Suppressor macrophage treated with lipopolysaccharide for 1 hour (primary cell): Measurements from ENCODE around the gene CYP4F8.
"Not testable (repeated sequence)": the region's sequence is repeated elsewhere in the genome, so short reads cannot be mapped to it uniquely, and the experiment has no call there.

ENCODE experiments used
- DNase-seq, 3 donors: peaks; one replicate each; pipeline ENCODE4 v3.0.0-alpha.2; 2020 to 2022

Gene CYP4F8, protein sequence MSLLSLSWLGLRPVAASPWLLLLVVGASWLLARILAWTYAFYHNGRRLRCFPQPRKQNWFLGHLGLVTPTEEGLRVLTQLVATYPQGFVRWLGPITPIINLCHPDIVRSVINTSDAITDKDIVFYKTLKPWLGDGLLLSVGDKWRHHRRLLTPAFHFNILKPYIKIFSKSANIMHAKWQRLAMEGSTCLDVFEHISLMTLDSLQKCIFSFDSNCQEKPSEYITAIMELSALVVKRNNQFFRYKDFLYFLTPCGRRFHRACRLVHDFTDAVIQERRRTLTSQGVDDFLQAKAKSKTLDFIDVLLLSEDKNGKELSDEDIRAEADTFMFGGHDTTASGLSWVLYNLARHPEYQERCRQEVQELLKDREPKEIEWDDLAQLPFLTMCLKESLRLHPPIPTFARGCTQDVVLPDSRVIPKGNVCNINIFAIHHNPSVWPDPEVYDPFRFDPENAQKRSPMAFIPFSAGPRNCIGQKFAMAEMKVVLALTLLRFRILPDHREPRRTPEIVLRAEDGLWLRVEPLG

DNA sequence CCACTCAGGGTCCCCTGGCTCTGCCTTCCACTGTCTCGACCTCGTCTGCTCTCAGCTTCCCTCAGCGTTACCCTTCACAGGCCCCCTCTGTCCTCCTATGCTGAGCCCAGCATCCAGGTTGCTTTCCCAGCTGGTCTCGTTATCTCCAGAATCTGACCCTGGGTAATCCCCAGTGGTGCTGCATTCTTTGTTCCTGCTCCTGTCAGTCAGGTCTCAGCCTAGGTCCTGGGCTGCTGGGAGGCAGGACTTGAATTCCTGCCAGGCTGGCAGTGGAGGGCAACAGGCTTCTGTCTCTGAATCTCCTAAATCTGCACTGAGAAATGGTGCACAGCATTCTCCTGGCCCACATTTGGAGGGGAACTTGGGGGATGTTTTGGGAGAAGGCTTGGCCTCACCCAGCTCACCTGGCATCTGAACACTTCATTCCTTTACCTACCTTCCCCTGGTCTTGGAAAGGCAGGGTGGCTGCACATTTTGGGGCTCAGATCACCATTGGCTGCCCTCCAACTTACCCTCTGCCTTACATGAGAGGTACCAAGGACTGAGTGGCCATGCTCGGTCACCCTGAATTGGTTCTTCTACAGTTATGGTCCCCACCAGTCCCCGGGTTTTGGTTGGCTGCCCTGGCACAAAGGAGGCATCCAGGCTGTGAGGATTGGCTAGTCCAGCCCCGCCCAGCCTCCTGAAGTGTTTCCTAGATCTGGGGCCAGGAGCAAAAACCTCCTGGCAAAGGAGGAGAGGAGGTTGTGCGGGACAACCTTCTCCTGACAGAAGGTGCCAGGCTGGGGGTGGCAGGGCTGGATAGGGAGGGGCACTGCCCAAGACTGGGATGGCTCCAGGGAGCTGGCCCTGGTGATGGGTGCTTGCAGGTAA is at the start of gene CYP4F8:
Gene CYP4F8, plus strand, starts transcription at position 712 of the 873 bp plus-strand sequence. CDS start 399 bp downstream, outside the sequence.
- no peak for DNase-seq

DNA sequence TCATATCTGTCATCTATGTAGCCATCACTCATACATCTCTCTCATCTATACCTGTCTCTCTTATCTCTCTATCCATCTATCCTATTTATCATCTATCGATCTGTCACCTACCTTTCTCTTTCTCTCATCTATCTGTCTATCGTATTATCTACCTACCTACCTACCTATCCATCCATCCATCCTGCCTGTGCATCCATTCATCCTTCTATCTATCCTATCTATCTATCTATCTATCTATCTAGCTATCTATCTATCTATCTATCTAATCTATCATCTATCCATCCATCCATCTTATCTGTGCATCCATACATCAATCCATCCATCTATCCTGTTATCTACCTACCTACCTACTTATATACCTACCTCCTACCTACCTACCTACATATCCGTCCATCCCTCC is 44.6 kb upstream of the CYP4F8 start:
- no peak for DNase-seq

- DNase-seq, result no peak
These were observed 39.6 kb upstream of the CYP4F8 start for GRCh38 chr19:15575406-15575805.

GRCh38 chr19:15576526-15577156 is 38.4 kb upstream of the CYP4F8 start:
- DNase-seq, result no peak

DNA sequence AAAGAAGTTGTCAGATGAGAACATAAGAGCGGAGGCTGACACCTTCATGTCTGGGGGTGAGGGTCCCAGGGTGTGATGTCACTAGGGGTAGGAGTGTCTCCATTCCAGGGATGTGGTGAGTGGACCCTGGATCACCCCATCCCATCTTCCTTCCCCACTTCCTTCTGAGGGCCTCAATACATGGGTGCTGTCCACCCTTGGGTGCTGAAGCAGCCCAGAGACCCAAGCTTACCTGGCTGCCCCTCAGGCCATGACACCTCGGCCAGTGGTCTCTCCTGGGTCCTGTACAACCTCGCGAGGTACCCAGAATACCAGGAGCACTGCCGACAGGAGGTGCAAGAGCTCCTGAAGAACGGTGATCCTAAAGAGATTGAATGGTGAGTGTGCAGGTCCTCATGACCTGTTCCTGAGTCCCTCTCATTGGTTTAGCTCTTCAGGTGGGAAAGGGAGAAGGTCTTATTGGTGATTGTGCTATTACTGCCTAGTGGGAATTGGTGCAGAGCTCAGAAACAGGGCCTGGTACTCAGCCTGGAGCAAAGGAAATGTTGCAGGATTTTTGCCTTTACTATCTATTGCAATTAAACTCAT is 37.7 kb upstream of the CYP4F8 start:
- no peak for DNase-seq

DNA sequence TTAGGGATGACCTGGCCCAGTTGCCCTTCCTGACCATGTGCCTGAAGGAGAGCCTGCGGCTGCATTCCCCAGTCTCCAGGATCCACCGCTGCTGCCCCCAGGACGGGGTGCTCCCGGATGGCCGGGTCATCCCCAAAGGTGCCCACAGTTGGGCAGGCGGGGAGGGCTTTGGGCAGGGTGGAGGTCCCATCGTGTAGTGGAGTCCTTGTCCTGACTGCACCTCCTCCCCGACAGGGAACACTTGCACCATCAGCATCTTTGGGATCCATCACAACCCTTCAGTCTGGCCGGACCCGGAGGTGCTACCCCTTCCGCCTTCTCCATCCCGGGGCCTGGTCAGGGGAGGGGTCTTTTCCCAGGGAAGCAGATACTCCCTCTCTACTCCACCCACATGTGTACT is 31.7 kb upstream of the CYP4F8 start:
- no peak for DNase-seq

- DNase-seq, result no peak
These were observed 30.9 kb upstream of the CYP4F8 start for GRCh38 chr19:15584095-15584494.

DNA sequence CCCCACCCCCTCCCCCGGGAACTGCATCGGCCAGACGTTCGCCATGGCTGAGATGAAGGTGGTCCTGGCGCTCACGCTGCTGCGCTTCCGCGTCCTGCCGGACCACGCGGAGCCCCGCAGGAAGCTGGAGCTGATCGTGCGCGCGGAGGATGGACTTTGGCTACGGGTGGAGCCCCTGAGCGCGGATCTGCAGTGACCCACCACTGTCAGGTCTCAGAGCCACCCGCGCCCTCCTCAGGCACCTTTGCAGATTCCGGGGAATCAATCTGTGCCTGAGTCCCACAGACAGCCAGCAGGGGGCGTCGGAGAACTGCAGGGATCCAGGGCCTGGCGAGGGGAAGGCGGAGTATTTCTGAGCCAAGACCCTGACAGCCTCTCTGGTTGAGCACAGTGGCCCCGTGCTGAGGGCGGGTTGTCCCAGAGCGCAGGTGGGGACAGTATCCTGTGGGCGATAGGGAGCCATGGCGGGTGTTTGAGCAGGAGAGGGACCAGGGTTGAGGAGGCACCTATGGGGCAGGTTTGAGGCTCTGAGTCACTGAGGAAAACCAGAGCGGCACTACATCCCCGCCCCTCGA is 30.4 kb upstream of the CYP4F8 start:
- peak; percentile 77 to 92 (median 87) for DNase-seq

DNA sequence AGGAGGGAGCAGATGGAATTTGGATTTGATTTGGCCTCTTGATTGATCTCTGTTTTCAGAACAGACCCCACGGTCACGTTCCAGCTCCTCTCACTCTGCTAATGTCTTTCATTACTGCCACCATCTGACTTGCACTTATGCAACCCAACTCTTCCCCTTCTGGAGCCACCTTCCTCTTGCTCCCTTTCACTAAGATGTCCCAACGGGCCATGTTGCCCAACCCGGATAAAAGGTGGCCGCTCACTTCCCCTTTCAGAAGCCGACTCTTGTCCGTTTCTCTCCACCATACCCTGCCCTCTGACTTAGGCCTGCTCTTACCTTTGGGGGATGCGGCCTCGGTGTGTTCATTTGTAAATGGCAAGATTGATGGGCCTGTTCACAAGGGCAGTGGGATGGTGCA is 27.4 kb upstream of the CYP4F8 start:
- peak; percentile 76 to 79 (median 79) for DNase-seq

GRCh38 chr19:15588265-15588664 is 26.8 kb upstream of the CYP4F8 start:
- DNase-seq, result no peak

- DNase-seq, result no peak
These were observed 25.1 kb upstream of the CYP4F8 start for GRCh38 chr19:15589760-15590451.

DNA sequence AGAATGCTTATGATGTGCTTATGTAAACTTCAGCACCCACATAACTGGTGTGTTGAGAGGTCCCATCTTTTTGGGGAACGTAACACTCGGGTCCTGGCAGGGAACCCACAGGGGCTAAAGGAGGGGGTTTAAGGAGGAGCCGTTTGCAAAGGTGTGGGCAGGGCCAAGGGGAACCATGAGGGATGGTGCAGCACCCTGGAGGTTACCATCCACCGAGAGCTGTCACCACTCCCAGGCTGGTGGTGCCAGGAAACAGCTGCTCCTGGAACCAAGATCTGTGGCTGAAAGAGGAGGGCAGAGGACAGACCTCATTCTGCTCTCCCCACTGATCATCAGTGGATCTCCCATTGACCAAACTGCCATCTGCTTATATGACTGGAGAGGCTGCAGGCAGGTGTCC is 23.2 kb upstream of the CYP4F8 start:
- DNase-seq, result no peak

DNA sequence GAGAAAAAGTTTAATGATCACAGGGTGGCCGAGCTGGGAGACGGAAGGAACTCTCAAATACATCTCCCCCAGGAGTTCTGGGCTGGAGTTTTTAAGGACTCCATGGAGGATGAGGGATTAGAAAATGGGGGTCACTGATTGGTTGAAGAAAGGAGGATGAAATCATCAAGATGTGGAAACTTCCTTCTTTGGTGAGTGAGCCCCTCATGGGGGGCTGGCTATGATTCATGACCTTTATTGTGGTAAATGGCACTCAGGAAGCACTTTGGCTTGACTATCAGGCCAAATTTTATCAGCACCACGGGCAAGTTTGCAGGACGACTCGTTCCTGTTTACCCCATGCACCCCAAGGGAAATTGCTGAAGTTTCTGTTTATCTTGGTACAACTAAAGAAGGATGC is 22.5 kb upstream of the CYP4F8 start:
- peak in 2 of 3 donors; percentile 28 to 39 for DNase-seq

DNA sequence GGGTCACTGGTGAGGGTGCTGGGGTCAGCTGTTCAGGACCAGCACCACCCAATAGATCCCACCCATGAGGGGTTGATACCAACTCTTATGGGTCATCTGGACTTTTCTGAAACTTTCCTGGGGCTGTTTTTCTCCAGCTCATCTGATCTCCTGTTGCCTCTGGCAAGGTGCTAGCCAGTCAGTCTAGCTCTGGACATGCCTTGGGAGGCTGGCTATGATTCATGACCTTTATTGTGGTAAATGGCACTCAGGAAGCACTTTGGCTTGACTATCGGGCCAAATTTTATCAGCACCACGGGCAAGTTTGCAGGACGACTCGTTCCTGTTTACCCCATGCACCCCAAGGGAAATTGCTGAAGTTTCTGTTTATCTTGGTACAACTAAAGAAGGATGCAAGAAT is 21.3 kb upstream of the CYP4F8 start:
- DNase-seq, result not testable (repeated sequence)

- DNase-seq, result peak; percentile 41 to 77 (median 73)
These were observed 19.9 kb upstream of the CYP4F8 start for GRCh38 chr19:15595069-15595468.

- DNase-seq, result not testable (repeated sequence)
These were observed 6.8 kb upstream of the CYP4F8 start for GRCh38 chr19:15607978-15608925.

DNA sequence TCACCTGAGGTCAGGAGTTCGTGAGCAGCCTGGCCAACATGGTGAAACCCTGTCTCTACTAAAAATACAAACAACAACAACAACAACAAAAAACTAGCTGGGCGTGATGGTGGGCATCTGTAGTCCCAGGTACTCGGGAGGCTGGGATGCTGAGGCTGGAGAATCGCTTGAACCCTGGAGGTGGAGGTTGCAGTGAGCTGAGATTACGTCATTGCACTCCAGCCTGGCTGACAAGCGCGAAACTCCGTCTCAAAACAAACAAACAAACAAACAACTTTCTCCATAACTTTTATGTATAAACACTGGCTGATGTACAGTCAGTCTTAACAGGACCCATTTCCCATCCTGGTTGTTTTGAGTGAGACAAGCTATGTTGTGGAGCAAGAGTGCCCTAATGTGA is 5.8 kb upstream of the CYP4F8 start:
- DNase-seq, result no peak

GRCh38 chr19:15612342-15612741 is 2.7 kb upstream of the CYP4F8 start:
- no peak for DNase-seq

- DNase-seq, result no peak
These were observed 1.7 kb upstream of the CYP4F8 start for GRCh38 chr19:15613338-15613737.

DNA sequence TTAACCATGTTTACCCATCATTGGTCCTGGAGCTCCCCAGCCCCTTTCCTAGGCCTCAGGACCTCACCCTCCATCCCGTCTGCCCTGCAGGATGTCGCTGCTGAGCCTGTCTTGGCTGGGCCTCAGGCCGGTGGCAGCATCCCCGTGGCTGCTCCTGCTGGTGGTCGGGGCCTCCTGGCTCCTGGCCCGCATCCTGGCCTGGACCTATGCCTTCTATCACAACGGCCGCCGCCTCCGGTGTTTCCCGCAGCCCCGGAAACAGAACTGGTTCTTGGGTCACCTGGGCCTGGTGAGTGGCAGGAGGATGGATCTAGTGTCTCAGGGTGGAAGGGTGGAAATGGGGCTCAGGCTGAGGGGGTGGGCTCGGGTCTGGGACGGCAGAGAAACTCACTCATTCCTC is 508 bp downstream of the CYP4F8 start:
- no peak for DNase-seq

DNA sequence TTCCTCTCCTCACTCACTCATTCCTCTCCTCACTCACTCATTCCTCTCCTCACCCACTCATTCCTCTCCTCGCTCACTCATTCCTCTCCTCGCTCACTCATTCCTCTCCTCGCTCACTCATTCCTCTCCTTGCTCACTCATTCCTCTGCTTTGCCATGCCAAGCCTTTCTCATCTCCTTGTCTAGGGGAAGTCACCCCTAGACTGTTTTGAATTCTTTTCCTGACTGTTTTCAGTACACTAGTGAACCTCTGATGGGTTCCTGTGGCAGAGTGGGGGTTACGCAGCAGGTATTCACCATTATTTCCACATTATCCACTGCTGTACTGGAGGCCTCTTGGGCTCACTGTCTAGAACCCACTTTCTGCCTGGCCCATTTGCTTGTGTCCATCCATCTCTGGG is 1.2 kb downstream of the CYP4F8 start:
- no peak for DNase-seq
